Measurements from ENCODE around the gene POLG2. TPM values are rescaled to one million over a fixed set of nuclear protein-coding genes. Genes with fewer than 3 reads are reported as not detected.

The POLG2 gene
- total and polyA plus RNA-seq, 9 of the 15 experiments (the other 6 are each of a cell fraction or from before 2014, with no cell fraction given), result 13.4 to 44.8 (median 37.0) TPM

- TF ChIP-seq ZNF589 (CRISPR knock-in tag; IDR thresholded peaks at IDR 0.05; ENCODE audit: low read depth) (peak; percentile 77; the same call in 1 of the 2 replicates), ZNF24 (IDR thresholded peaks at IDR 0.05) (no peak; the same call in 1 of the 2 replicates), MEIS2 (IDR thresholded peaks at IDR 0.05; ENCODE audit: partially characterized antibody) (no peak), PKNOX1 (IDR thresholded peaks at IDR 0.05) (no peak), BRF2 (IDR thresholded peaks at IDR 0.05; ENCODE audit: borderline replicate concordance, insufficient read depth, insufficient read length) (no peak), HNRNPLL (IDR thresholded peaks at IDR 0.05; ENCODE audit: low read depth, low read length, poor library complexity, severe bottlenecking) (no peak), MNT (conservative IDR thresholded peaks at IDR 0.05) (peak in 1 of 2 experiments; percentile 39; a peak in 1 of 4 replicates), HDGF (IDR thresholded peaks at IDR 0.05) (no peak), PREB (CRISPR knock-in tag; IDR thresholded peaks at IDR 0.05) (no peak), EZH2 (IDR thresholded peaks at IDR 0.05; ENCODE audit: borderline replicate concordance, low read depth, low read length) (no peak), ZNF121 (CRISPR knock-in tag; conservative IDR thresholded peaks at IDR 0.05) (no peak), ZNF696 (CRISPR knock-in tag; conservative IDR thresholded peaks at IDR 0.05) (no peak), NFXL1 (CRISPR knock-in tag; IDR thresholded peaks at IDR 0.05) (no peak), XRCC3 (IDR thresholded peaks at IDR 0.05) (no peak)
These were observed 48.0 kb downstream of the POLG2 start, which contains the start of gene MILR1 (continued) for GRCh38 chr17:64448665-64449512.
